ENCODE results near the gene PROSER3.

DNA sequence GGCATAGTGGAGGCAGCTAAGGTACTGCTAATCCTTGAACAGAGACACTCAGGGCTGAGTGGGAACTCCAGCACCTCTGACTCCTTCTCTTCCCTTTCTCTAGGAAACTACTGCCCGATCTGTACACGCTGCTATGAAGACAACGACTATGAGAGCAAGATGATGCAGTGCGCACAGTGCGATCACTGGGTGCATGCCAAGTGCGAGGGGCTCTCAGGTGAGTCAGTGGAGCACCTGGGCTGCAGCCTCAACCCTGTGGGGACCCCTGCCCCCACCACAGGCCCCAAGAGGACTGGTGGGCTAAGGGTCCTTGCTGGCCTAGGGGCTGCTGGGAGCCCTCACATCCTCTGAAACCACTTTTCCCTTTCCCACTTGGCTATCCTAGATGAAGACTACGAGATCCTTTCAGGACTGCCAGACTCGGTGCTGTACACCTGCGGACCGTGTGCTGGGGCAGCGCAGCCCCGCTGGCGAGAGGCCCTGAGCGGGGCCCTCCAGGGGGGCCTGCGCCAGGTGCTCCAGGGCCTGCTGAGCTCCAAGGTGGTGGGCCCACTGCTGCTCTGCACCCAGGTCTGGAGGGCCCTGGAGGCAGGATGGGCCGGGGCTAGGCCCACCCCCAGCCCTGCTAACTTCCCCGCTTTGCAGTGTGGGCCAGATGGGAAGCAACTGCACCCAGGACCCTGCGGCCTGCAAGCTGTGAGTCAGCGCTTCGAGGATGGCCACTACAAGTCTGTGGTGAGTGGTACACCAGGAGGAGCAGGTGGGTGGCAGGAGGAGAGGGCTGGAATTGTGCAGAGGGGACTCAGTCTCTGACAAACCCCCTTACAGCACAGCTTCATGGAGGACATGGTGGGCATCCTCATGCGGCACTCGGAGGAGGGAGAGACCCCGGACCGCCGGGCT, 30.7 kb upstream of the PROSER3 start:
- TF ChIP-seq, protein P1, sequence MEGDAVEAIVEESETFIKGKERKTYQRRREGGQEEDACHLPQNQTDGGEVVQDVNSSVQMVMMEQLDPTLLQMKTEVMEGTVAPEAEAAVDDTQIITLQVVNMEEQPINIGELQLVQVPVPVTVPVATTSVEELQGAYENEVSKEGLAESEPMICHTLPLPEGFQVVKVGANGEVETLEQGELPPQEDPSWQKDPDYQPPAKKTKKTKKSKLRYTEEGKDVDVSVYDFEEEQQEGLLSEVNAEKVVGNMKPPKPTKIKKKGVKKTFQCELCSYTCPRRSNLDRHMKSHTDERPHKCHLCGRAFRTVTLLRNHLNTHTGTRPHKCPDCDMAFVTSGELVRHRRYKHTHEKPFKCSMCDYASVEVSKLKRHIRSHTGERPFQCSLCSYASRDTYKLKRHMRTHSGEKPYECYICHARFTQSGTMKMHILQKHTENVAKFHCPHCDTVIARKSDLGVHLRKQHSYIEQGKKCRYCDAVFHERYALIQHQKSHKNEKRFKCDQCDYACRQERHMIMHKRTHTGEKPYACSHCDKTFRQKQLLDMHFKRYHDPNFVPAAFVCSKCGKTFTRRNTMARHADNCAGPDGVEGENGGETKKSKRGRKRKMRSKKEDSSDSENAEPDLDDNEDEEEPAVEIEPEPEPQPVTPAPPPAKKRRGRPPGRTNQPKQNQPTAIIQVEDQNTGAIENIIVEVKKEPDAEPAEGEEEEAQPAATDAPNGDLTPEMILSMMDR (optimal IDR thresholded peaks at IDR 0.05 in 1 of 3, IDR thresholded peaks at IDR 0.05 in 1 of 3, conservative IDR thresholded peaks at IDR 0.05 in 1 of 3; ENCODE audit: extremely low read depth in 1 of 3, insufficient read depth in 2 of 3, low read length in 3 of 3): no peak
- TF ChIP-seq EZH2 (IDR thresholded peaks at IDR 0.05; ENCODE audit: low read length): no peak

All from keratinocyte (primary cell).